Middle frontal gyrus (tissue), 1 donor: ENCODE data around the gene GATB.
"Not testable (repeated sequence)": the region's sequence is repeated elsewhere in the genome, so short reads cannot be mapped to it uniquely, and the experiment has no call there.

Experiments
- DNase-seq: peaks from one replicate; pipeline ENCODE4 v3.0.0-alpha.2; 2015; ENCODE audit warnings: low spot score; ENCODE audit errors: extremely low spot score

GATB gene

DNA sequence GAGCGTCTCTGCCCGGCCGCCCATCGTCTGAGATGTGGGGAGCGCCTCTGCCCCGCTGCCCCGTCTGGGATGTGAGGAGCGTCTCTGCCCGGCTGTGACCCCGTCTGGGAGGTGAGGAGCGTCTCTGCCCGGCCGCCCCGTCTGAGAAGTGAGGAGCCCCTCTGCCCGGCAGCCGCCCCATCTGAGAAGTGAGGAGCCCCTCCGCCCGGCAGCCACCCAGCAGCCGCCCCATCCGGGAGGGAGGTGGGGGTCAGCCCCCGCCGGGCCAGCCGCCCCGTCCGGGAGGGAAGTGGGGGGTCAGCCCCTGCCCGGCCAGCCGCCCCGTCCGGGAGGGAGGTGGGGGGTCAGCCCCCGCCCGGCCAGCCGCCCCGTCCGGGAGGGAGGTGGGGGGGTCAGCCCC is 29.1 kb downstream of the GATB start:
- not testable (repeated sequence) for DNase-seq

GRCh38 chr4:151729731-151730559 is 30.9 kb downstream of the GATB start:
- DNase-seq: no peak

GRCh38 chr4:151728679-151729078 is 32.1 kb downstream of the GATB start:
- no peak for DNase-seq

- no peak for DNase-seq
Measured at GRCh38 chr4:151728006-151728405, 32.8 kb downstream of the GATB start.

- no peak for DNase-seq
Measured at GRCh38 chr4:151727365-151727764, 33.4 kb downstream of the GATB start.

DNA sequence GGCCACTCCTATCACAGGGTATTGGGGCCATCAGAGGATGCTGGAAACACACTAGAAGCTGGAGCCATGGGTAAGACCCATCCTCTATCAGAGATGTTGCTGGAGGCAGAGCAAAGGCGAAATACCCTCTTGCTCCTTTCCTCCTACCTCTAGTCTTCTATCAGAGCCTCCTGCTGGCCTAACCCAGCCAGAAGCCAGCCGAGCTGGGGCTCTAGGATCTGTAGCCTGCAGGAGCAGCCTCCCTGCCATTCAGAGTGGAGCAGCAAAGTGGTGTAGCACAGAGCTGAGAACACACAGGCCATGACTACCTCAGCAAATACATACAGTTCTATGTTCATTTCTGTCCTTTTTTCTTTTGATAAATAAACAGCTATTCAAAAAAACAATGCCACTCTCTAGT is 35.7 kb downstream of the GATB start:
- no peak for DNase-seq

- no peak for DNase-seq
Measured at GRCh38 chr4:151721916-151722315, 38.9 kb downstream of the GATB start.

- no peak for DNase-seq
Measured at GRCh38 chr4:151721466-151721865, 39.3 kb downstream of the GATB start.

- DNase-seq: no peak
Measured at GRCh38 chr4:151719956-151720334, 40.9 kb downstream of the GATB start.

GRCh38 chr4:151718984-151719955 is 41.5 kb downstream of the GATB start:
- DNase-seq: no peak

GRCh38 chr4:151717909-151718628 is 42.7 kb downstream of the GATB start:
- DNase-seq: no peak

DNA sequence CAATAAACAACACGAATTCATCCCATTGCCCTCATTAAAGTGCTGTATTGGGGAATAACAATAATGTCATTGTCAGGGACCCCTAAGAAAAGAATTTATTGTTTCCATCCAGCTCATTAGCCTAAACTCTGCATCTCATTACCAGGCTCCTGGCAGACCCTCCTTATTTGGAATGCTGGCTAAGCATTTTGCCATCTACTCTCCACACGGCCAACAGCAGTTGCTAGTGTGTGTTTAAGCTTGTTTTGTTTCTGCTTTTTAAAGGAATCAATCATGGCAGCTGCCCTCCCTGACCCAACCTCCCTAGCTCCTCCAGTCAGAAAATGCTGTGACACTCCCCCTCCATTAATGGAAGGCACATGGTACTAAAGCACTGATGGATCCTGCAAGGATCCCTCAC is 43.5 kb downstream of the GATB start:
- DNase-seq: no peak

DNA sequence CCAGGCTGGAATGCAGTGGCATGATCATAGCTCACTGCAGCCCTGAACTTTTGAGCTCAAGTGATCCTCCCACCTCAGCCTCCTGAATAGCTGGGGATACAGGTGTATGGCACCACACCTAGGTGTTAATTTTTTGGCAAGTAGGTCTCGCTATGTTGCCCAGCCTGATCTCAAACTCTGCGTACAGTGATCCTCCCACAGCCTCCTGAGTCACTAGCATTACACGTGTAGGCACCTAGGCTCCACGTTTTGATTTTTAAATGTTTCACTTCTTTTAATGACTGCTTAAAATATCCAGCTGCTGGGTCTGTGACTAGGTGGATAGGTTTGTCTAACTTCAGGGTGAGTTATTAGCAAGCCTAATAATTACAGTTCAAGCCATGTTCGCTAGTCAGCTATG is 44.5 kb downstream of the GATB start:
- no peak for DNase-seq

DNA sequence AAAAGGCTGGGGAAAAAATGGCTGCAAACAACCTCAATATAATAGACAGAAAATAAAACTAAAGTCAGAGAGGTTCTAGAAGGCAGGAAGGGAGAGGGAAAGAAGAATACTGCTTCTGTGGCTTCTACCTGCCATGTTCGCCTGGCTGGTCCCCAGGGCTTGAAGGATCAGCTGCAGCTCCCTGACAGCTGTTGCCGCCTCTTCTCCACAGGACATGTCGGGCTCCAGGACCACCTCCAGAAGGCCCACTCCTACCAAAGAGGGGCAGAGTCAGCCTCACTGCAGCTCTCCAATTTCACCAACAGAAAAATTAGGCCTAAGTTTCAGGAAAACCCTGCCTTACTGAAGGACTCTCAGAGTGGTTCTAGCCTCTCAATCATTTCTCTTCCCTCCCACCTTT is 44.9 kb downstream of the GATB start:
- no peak for DNase-seq

GRCh38 chr4:151712777-151713176 is 48.0 kb downstream of the GATB start:
- DNase-seq: no peak

DNA sequence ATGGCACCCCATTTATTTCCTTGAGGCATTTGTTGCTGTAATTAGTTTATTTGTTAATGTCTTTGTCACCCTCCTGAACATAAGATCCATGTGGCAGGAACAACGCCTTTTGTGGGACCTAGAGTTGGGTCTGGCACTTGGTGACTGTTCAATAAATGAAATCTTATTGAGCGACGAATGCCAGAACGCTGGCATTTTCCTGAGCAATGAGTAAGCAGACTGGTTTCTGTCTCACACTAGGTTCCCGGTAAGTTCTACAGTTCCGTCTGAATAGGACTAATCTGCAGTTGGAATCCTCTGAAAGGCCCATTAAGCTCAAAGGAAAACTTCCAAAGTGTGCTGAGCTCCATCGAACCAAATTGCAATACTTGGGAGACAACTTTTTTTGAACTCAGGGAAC is 49.2 kb downstream of the GATB start:
- no peak for DNase-seq

DNA sequence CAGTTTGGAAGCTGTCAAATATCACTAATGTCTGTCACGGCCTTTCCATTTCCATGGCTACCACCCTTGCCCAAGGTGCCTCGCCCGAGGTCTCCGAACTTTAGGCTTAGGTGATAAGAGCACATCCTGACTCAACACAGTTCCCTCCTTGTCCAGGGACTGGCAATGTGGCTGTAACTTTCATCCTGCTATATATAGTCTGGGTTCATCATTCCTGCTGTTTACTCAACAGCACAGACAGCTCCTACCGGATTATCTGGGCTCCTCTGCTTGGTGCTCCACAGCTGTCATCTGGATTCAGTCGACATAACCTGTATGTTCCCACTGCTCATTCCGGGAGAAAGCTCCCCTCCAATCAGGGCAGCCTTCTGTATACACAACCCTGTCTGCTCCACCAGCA is 51.2 kb downstream of the GATB start:
- DNase-seq: no peak

DNA sequence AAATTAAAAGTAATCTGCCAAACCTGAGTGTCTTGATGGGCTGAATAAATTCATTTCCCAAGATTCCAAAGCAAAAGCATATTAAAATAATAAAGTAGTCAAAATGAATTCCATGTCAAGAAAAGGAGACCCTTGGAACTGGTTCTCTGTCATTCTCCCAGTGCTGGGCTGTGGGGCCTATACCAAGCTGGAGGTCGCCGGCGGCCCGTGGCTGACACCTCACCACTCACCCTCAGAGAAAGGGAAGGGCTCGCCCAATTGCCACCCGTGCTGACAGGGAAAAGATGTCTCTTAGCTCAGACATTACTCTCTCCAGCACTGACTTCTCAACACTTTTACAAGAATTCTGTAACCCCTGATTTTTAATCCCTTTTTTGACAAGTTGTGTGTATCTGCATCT is 51.7 kb downstream of the GATB start:
- DNase-seq: no peak

DNA sequence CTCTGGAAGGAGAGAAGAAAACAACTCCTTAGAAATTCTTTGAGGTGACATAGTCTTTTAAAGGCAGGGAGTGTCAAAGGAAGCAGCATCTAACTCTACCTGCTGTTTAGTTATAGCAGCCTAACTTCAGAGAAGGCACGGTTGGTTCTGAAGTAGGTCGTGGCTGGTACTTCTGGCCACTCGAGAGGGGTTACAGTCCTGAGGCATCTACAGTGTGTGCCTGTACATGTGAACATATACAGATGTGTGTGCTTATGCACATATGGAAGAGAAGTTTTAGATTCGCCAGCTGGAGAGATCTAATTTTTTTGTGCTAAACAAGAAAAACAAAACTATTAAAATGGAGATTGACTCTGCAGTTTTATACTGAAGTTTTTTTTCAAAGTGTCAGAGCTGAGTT is 52.7 kb downstream of the GATB start:
- DNase-seq: no peak

- no peak for DNase-seq
Measured at GRCh38 chr4:151703401-151703800, 57.4 kb downstream of the GATB start.

GRCh38 chr4:151702256-151702655 is 58.6 kb downstream of the GATB start:
- DNase-seq: no peak
